GM12878 (cell line): ENCODE results near the gene CCDC83. TPM values are rescaled to one million over a fixed set of nuclear protein-coding genes. Genes with fewer than 3 reads are reported as not detected.
A peak's percentile ranks its signal among the peaks of the same experiment; 100 is the strongest.

ENCODE experiments used
- ASH2L ChIP-seq: fragments of 300-600, 200-600 bp; sonication (generic); IDR thresholded peaks from 2 replicates; pipeline ENCODE4 v1.6.1; 2017; ENCODE audit warnings: low read depth, mild to moderate bottlenecking, borderline replicate concordance
- BACH1 ChIP-seq: fragments of 450-650 bp; IDR thresholded peaks from 2 replicates; pipeline ENCODE4 v1.6.1; 2017; ENCODE audit warnings: mild to moderate bottlenecking, borderline replicate concordance
- BCL11A ChIP-seq: IDR thresholded peaks from 2 replicates; pipeline ENCODE4 v1.6.1; 2011; ENCODE audit warnings: low read depth, low read length
- BHLHE40 ChIP-seq, 2 experiments: fragments of 450-650 bp in 1 of 2; IDR thresholded peaks; 2 replicates each; pipeline ENCODE4 v1.6.1; 2011 to 2017; ENCODE audit warnings: low read depth in 2 of 2, borderline replicate concordance in 1 of 2, improper control_type of control experiment in 1 of 2, low read length in 1 of 2, mild to moderate bottlenecking in 1 of 2
- CEBPB ChIP-seq, 2 experiments: fragments of 150-350 bp in 1 of 2; IDR thresholded peaks; 2 replicates each; pipeline ENCODE4 v1.6.1; 2012 to 2014; ENCODE audit warnings: low read depth in 2 of 2, low read length in 2 of 2, borderline replicate concordance in 1 of 2, inconsistent platforms in 1 of 2
- CHD2 ChIP-seq: IDR thresholded peaks from 2 replicates; pipeline ENCODE4 v1.6.1; 2011; ENCODE audit warnings: low read depth, low read length, improper control_type of control experiment, borderline replicate concordance
- EED ChIP-seq: sonication (generic); IDR thresholded peaks from 2 replicates; pipeline ENCODE4 v1.6.1; 2016; ENCODE audit warnings: antibody characterized with exemption, low read depth
- EP300 ChIP-seq, 2 experiments: fragments of 150-350 bp in 1 of 2; IDR thresholded peaks; 2 replicates each; pipeline ENCODE4 v1.6.1; 2011 to 2012; ENCODE audit warnings: low read depth in 2 of 2, low read length in 2 of 2, borderline replicate concordance in 1 of 2, improper control_type of control experiment in 1 of 2, inconsistent platforms in 1 of 2; ENCODE audit not compliant: control insufficient read depth in 1 of 2
- GATAD2B ChIP-seq: fragments of 450-650 bp; conservative IDR thresholded peaks from 2 replicates; pipeline ENCODE4 v1.6.1; 2017; ENCODE audit warnings: low read depth, mild to moderate bottlenecking, moderate library complexity
- IRF3 ChIP-seq: fragments of 450-650 bp; IDR thresholded peaks from 2 replicates; pipeline ENCODE4 v1.6.1; 2014; ENCODE audit warnings: mild to moderate bottlenecking
- JUND ChIP-seq: IDR thresholded peaks from 2 replicates; pipeline ENCODE4 v1.6.1; 2012; ENCODE audit warnings: low read depth, mild to moderate bottlenecking, low read length, improper control_type of control experiment, moderate library complexity
- NFIC ChIP-seq: IDR thresholded peaks from 2 replicates; pipeline ENCODE4 v1.6.1; 2012; ENCODE audit warnings: low read depth, mild to moderate bottlenecking, inconsistent platforms, low read length, moderate library complexity
- NR2C2 ChIP-seq: IDR thresholded peaks from 2 replicates; pipeline ENCODE4 v1.6.1; 2011; ENCODE audit warnings: borderline replicate concordance, low read depth; ENCODE audit not compliant: control insufficient read depth, insufficient read length
- NR2F1 ChIP-seq: fragments of 450-650 bp; conservative IDR thresholded peaks from 2 replicates; pipeline ENCODE4 v1.6.1; 2017; ENCODE audit warnings: mild to moderate bottlenecking
- PBX3 ChIP-seq: IDR thresholded peaks from 2 replicates; pipeline ENCODE4 v1.6.1; 2011; ENCODE audit warnings: mild to moderate bottlenecking, low read depth, low read length, moderate library complexity; ENCODE audit not compliant: insufficient replicate concordance
- RUNX3 ChIP-seq: IDR thresholded peaks from 2 replicates; pipeline ENCODE4 v1.6.1; 2012; ENCODE audit warnings: low read length, inconsistent platforms
- SKIL ChIP-seq: fragments of 450-650 bp; IDR thresholded peaks from 2 replicates; pipeline ENCODE4 v1.6.1; 2017; ENCODE audit warnings: mild to moderate bottlenecking, low read depth, inconsistent platforms; ENCODE audit not compliant: poor library complexity, severe bottlenecking
- SP1 ChIP-seq: IDR thresholded peaks from one replicate; pipeline ENCODE4 v1.6.1; 2011; ENCODE audit warnings: low read depth, low read length
- SREBF2 ChIP-seq: IDR thresholded peaks from 2 replicates; pipeline ENCODE4 v1.6.1; 2012; ENCODE audit warnings: mild to moderate bottlenecking, low read length
- STAT1 ChIP-seq: fragments of 450-650 bp; conservative IDR thresholded peaks from 2 replicates; pipeline ENCODE4 v1.6.1; 2014; ENCODE audit warnings: antibody characterized with exemption, mild to moderate bottlenecking
- SUZ12 ChIP-seq: fragments of 200-600 bp; sonication (generic); IDR thresholded peaks from one replicate; pipeline ENCODE4 v1.6.1; 2018; ENCODE audit warnings: antibody characterized with exemption, mild to moderate bottlenecking; ENCODE audit not compliant: unreplicated experiment
- YBX1 ChIP-seq: fragments of 450-650 bp; IDR thresholded peaks from 2 replicates; pipeline ENCODE4 v1.6.1; 2016; ENCODE audit warnings: antibody characterized with exemption
- ZBTB4 ChIP-seq: fragments of 450-650 bp; formaldehyde crosslinking; IDR thresholded peaks from 2 replicates; pipeline ENCODE4 v1.4.0; 2022; ENCODE audit warnings: mild to moderate bottlenecking, moderate library complexity
- ZNF207 ChIP-seq: fragments of 450-650 bp; IDR thresholded peaks from 2 replicates; pipeline ENCODE4 v1.6.1; 2014; ENCODE audit warnings: antibody characterized with exemption, mild to moderate bottlenecking, borderline replicate concordance
- ZNF384 ChIP-seq: IDR thresholded peaks from 2 replicates; pipeline ENCODE4 v1.6.1; 2012; ENCODE audit warnings: low read depth, mild to moderate bottlenecking, low read length, improper control_type of control experiment, borderline replicate concordance
- polyA plus RNA-seq, 11 experiments: library from polyadenylated mRNA; depleted of rRNA in 4 of 11; unstranded in 6 of 11; stranded (reverse) in 5 of 11; fragments of >200 nt; fragmentation: Nextera tagmentation in 4 of 11; fragmentation: Illumina TruSeq in 1 of 11; extraction: Ambion mirVana in 4 of 11; extraction: Trizol in 1 of 11; gene quantifications; 1 replicate in 1 of 11; 2 replicates in 10 of 11; pipeline versions ENCODE4 v1.2.1 to v1.2.3, GENCODE V29; 2011 to 2016; ENCODE audit warnings: inconsistent platforms in 2 of 11, missing spikeins in 2 of 11, low read depth in 1 of 11
- total RNA-seq, 4 experiments: library from RNA; depleted of rRNA in 3 of 4; stranded (reverse); fragments of >200 nt in 3 of 4; fragmentation: Illumina TruSeq in 1 of 4; extraction: Trizol in 1 of 4; gene quantifications; 2 replicates each; pipeline versions ENCODE4 v1.2.1 to v1.2.3, GENCODE V29; 2013 to 2021

CCDC83 gene
- total and polyA plus RNA-seq, 10 of the 15 experiments (the other 5 are each of a cell fraction or from before 2014, with no cell fraction given) = not detected

- TF ChIP-seq JUND (no peak), NR2F1 (no peak), SP1 (no peak), BCL11A (no peak), CEBPB (IDR thresholded peaks at IDR 0.05; ENCODE audit: borderline replicate concordance in 1 of 2, low read depth in 2 of 2, low read length in 2 of 2) (no peak), RUNX3 (peak; percentile 45; the same call in 1 of the 2 replicates), SREBF2 (no peak), EED (no peak), IRF3 (no peak), SUZ12 (no peak), ZNF207 (no peak), EP300 (IDR thresholded peaks at IDR 0.05; ENCODE audit: borderline replicate concordance in 1 of 2, control insufficient read depth in 1 of 2, low read depth in 2 of 2, low read length in 2 of 2) (peak; percentile 13 to 53; a peak in 1 of 4 replicates), YBX1 (no peak), BHLHE40 (IDR thresholded peaks at IDR 0.05; ENCODE audit: borderline replicate concordance in 1 of 2, low read depth in 2 of 2, low read length in 1 of 2) (peak in 1 of 2 experiments; percentile 50; a peak in 1 of 4 replicates), ZNF384 (no peak), CHD2 (no peak), STAT1 (no peak), BACH1 (no peak), NFIC (no peak), NR2C2 (no peak), GATAD2B (no peak), PBX3 (no peak), ASH2L (no peak), ZBTB4 (CRISPR knock-in tag) (no peak), SKIL (no peak)
Measured at GRCh38 chr11:85960678-85961077, 105.5 kb downstream of the CCDC83 start (continued).
